Measurements from ENCODE around the gene STPG1. TPM values are rescaled to one million over a fixed set of nuclear protein-coding genes. Genes with fewer than 3 reads are reported as not detected.

The STPG1 gene
- total RNA-seq, 1 donor from 2014 or later: 6.7 TPM

DNA sequence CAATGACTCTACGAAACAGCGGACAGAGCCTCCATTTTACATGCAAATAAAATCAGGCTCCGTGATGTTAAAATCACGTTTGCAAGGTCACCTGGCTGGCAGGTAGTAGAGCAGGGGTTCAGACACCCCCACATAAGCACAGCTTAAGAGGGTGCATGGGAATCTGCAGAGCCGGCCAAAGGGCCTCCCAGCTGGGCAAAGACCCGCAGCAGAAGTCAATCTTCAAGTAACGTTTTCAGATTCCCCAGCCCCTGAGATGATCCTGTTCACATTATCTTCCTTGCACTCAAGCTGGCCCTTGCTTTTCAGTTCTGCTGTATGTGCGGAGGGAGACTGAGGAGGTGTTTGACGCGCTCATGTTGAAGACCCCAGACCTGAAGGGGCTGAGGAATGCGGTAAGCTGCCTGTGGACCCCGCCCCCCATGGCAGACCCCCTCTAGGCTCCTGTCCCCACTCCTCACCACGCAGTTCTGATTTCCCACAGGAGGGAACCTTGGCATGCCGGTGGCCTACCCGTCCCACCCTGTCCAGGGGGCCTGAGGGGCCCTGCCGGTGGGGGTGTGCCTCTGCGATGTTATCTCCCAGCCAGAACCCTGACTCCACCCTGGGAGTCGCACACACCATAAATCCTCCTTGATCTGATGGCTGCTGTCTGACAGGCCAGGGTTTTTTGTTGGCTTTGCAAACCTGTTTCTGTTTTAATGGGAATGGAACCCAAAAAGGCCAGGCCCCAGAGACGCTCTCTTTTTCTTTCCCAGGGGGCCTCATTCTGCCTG lies 66.2 kb downstream of the STPG1 start:
- no peak for DNase-seq (ENCODE audit: extremely low read depth, low read depth, low spot score)

DNA sequence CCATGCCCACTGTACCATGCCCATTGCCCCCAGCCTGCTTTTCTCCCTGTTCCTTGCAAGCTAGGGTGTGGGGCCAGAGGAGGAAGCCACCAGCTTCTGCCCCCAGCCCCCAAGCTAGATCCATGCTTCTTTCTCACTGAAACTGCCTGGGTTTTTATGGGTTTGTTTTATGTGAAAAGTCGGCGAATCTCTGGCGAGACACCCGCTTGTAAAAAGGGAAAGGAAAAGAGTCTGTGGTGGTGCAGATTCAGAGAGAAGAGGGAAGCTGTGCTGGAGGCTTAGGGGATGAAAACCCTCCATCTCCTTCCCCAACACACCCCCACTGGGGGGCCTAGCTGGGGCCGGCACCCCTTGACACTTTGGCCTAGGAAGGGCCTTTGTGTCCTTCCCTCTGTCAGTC lies 68.2 kb downstream of the STPG1 start:
- DNase-seq (ENCODE audit: extremely low read depth, low read depth, low spot score): no peak

- DNase-seq (ENCODE audit: extremely low read depth, low read depth, low spot score): no peak
Observed at GRCh38 chr1:24344090-24344742, 69.4 kb downstream of the STPG1 start.

- no peak for DNase-seq (ENCODE audit: extremely low read depth, low read depth, low spot score)
Observed at GRCh38 chr1:24343412-24344089, 70.0 kb downstream of the STPG1 start.

DNA sequence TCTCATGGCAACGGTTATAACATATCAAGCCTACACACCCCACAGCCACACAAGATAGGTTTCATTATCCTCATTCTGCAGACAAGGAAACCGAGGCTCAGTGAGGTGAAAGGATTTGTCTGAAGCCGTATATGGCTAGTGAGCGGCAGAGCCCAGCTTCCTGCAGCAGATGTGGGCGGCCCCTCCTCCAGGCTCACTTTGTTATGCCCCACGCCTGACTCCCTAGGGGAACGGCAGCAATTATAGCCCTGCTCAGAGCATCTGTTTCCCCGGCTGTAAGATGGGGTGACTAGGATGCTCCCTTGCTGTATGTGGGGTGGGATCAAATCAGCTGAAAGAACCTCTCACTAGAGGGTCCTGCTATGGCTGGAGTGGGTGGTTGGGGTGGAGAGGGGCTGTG lies 72.3 kb downstream of the STPG1 start:
- DNase-seq (ENCODE audit: extremely low read depth, low read depth, low spot score): no peak

DNA sequence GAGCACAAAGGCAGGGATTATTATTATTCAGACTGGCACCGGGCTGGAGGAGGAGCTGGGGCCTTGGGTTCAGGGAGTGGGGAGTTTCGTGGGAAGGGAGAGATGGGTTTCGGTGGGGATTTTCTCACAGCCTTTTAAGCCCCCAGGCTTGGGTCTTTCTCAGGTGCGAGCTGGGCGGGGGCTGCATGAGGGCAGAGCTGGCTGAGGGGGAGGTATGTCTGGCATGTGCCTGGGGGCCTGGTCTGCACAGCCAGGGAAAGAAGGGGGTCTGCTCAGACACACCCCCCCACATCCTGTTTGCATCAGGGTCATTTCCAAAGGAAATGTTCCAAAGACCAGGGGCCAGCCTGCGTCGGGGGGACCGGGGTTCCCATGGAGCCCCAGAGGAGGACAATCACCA lies 72.8 kb downstream of the STPG1 start:
- no peak for DNase-seq (ENCODE audit: extremely low read depth, low read depth, low spot score)

GRCh38 chr1:24339996-24340395 lies 73.6 kb downstream of the STPG1 start:
- DNase-seq (ENCODE audit: extremely low read depth, low read depth, low spot score): no peak

DNA sequence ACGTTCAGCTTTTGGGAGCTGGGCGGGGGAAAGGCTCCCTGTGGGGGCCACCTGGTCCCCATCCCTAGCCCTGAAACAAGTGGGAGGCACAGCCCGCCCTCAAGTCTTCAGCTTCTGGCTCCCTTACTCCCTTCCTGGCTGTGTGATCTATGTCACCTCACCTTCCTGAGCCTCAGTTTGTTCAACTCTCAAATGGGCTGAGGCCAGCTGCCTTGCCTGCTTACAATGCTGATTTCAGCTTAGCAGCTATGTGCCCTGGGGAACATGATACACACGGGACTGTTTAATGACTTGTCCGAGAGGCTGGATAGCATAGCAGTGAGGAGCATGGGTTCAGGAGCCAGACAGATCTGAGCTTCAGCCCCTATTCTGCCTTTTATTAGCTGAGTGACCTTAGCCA lies 75.1 kb downstream of the STPG1 start:
- no peak for DNase-seq (ENCODE audit: extremely low read depth, low read depth, low spot score)

DNA sequence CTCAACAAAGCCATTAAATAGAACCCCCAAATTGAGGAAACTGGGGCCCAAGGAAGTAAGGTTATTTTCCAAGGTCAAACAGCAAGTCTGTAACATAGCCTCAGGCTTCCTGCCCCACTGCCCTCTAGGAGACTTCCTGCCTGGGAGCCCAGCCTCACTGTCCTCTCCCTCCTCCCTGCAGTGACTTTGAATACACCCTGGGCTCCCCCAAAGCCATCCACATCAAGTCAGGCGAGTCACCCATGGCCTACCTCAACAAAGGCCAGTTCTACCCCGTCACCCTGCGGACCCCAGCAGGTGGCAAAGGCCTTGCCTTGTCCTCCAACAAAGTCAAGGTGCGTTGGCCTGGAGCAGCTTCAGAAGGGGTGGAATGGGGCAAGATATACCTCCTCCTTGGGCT lies 76.1 kb downstream of the STPG1 start:
- no peak for DNase-seq (ENCODE audit: extremely low read depth, low read depth, low spot score)

GRCh38 chr1:24336075-24336474 lies 77.5 kb downstream of the STPG1 start:
- DNase-seq (ENCODE audit: extremely low read depth, low read depth, low spot score): no peak

GRCh38 chr1:24331961-24332673 lies 81.5 kb downstream of the STPG1 start:
- no peak for DNase-seq (ENCODE audit: extremely low read depth, low read depth, low spot score)

- DNase-seq (ENCODE audit: extremely low read depth, low read depth, low spot score): no peak
Observed at GRCh38 chr1:24329797-24330543, 83.6 kb downstream of the STPG1 start.

DNA sequence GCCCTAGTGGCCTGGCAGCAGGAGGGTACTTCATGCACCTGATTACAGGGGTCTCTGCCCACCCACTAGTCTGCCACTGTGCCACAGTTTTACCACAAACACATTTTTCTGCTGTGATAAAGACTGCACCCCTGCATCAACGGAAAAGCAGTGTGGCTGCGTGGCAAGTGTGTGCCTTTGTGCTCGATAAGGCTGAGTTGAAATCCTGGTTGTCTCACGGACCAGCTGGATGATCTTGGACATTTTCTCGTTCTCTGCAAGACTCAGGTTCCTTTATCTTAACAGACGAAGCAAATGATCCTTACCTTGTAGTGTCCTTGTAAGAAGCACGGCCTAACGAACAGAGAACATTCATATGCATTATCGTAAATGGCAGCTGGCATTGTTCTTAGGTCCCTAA lies 84.3 kb downstream of the STPG1 start:
- DNase-seq (ENCODE audit: extremely low read depth, low read depth, low spot score): no peak

DNA sequence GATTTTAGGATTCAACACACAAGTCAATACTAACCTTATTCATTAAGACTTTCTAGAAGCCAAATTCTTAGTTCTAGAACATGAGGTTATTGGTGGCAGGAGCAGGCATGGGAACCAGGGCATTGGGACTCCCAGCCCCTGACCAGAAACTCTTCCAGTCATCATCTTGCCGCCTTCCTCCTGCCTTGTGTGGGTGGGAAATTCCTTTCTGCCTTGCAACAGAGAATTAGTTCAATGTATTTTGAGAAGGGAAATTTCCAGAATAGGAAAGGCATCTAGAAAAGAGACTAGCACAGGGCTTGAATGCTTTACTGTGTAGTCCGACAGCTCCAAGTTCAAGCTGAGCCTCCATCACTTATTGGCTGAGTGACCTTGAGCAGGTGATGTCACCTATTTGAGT lies 85.7 kb downstream of the STPG1 start:
- DNase-seq (ENCODE audit: extremely low read depth, low read depth, low spot score): no peak

DNA sequence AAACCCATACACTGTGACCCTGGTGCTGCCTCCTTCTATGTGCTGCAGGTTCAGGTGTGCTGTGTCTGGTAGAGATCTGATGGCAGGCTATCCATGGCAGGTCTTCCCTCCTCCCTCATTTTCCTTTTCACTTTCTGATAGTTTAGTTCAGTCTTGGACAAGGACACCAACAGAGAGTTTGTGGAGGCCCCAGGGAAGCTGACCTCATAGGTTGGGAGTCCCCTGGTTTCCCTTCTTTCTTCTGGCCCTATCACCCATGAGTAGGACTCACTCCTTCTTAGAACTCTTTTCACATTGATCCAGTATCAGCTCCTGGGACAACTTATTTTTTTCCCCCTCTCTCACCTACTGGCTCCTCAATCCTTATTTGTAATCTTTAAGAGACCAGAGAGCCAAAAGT lies 86.1 kb downstream of the STPG1 start:
- DNase-seq (ENCODE audit: extremely low read depth, low read depth, low spot score): no peak

GRCh38 chr1:24325587-24326449 lies 87.8 kb downstream of the STPG1 start:
- no peak for DNase-seq (ENCODE audit: extremely low read depth, low read depth, low spot score)

GRCh38 chr1:24324903-24325302 lies 88.7 kb downstream of the STPG1 start:
- DNase-seq (ENCODE audit: extremely low read depth, low read depth, low spot score): no peak

GRCh38 chr1:24323281-24323680 lies 90.3 kb downstream of the STPG1 start:
- DNase-seq (ENCODE audit: extremely low read depth, low read depth, low spot score): no peak

GRCh38 chr1:24322470-24323177 lies 91.0 kb downstream of the STPG1 start:
- no peak for DNase-seq (ENCODE audit: extremely low read depth, low read depth, low spot score)

Data from glomerular endothelial cell (primary cell).